AG09319 (cell line): ENCODE results near the gene GPATCH2.

ENCODE experiments used
- DNase-seq: peaks from one replicate; pipeline ENCODE4 v3.0.0-alpha.2; 2010; ENCODE audit warnings: low read depth; ENCODE audit errors: extremely low read depth
- CTCF ChIP-seq: IDR thresholded peaks from 2 replicates; pipeline ENCODE4 v1.5.1; 2011; ENCODE audit warnings: low read depth, mild to moderate bottlenecking, inconsistent platforms, low read length, moderate library complexity

Gene GPATCH2

GRCh38 chr1:217650674-217651073 is 19.8 kb upstream of the GPATCH2 start:
- no peak for DNase-seq
- no peak for TF ChIP-seq CTCF

- no peak for TF ChIP-seq CTCF
- DNase-seq: no peak
These were observed 16.9 kb upstream of the GPATCH2 start for GRCh38 chr1:217647791-217648190.

- no peak for TF ChIP-seq CTCF
- DNase-seq: no peak
These were observed 11.6 kb upstream of the GPATCH2 start for GRCh38 chr1:217642455-217642854.

- TF ChIP-seq CTCF: no peak
- no peak for DNase-seq
These were observed 3.5 kb downstream of the GPATCH2 start for GRCh38 chr1:217627431-217627830.

GRCh38 chr1:217626321-217626720 is 4.6 kb downstream of the GPATCH2 start:
- no peak for DNase-seq
- TF ChIP-seq CTCF: no peak

- no peak for DNase-seq
- no peak for TF ChIP-seq CTCF
These were observed 8.8 kb downstream of the GPATCH2 start for GRCh38 chr1:217622042-217622441.

- no peak for TF ChIP-seq CTCF
- DNase-seq: no peak
These were observed 10.1 kb downstream of the GPATCH2 start for GRCh38 chr1:217620814-217621213.

GRCh38 chr1:217617126-217617525 is 13.8 kb downstream of the GPATCH2 start:
- TF ChIP-seq CTCF: no peak
- DNase-seq: no peak
